ENCODE results near the gene ATP1B3.
"Not testable (repeated sequence)": the region's sequence is repeated elsewhere in the genome, so short reads cannot be mapped to it uniquely, and the experiment has no call there.

The ATP1B3 gene

DNA sequence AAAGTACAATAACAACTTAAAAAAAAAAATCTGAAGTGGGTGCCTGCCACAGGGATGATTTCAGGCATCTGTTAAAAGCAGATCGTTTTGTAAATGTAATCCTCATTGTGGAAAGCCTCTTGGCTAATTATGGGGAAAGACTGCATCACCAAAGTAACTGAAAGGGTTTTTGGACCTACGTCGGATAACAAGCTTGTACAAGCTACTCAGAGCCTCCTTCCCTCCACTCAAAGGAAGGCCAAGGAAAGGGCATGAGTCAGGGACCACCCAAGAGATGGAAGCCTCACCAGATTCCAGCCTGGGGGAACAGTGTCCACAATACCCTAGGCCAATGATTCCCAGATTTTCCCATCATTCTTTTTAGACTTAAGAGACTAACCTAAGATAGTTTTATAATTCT, 84.3 kb downstream of the ATP1B3 start:
- in situ Hi-C loops (cut with MboI; ENCODE audit: low sequenced_read_pairs, unreplicated experiment) = loop anchor here (25.0 kb wide), 1 partner anchor 327 kb away; no protein-coding TSS in a partner anchor
- DNase-seq (ENCODE audit: low spot score) = no peak

DNA sequence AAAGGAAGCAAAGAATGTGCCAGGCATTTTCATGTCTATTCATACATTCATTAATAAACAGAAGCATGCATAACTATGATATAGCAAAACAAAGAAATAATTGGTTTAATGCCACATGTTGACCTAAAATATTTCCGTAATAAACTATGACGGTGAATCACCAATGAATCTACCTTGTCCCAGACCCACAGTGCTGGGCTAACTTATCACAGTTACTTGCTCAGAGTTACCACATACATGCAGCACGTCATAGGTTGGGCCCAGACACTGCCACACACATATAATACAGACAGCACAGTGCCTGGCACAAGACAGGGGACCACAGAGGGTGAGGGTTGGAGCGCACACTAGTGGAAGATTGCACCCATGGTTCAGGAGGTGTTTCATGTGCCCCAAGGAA, 86.9 kb downstream of the ATP1B3 start:
- no peak for DNase-seq (ENCODE audit: low spot score)
- TF ChIP-seq, protein P1, sequence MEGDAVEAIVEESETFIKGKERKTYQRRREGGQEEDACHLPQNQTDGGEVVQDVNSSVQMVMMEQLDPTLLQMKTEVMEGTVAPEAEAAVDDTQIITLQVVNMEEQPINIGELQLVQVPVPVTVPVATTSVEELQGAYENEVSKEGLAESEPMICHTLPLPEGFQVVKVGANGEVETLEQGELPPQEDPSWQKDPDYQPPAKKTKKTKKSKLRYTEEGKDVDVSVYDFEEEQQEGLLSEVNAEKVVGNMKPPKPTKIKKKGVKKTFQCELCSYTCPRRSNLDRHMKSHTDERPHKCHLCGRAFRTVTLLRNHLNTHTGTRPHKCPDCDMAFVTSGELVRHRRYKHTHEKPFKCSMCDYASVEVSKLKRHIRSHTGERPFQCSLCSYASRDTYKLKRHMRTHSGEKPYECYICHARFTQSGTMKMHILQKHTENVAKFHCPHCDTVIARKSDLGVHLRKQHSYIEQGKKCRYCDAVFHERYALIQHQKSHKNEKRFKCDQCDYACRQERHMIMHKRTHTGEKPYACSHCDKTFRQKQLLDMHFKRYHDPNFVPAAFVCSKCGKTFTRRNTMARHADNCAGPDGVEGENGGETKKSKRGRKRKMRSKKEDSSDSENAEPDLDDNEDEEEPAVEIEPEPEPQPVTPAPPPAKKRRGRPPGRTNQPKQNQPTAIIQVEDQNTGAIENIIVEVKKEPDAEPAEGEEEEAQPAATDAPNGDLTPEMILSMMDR (IDR thresholded peaks at IDR 0.05; ENCODE audit: borderline replicate concordance, control extremely low read depth, extremely low read depth, insufficient read depth, missing control alignments) = no peak
- in situ Hi-C loops (cut with MboI; ENCODE audit: low sequenced_read_pairs, unreplicated experiment) = loop anchor here (25.0 kb wide), 1 partner anchor 324 kb away; no protein-coding TSS in a partner anchor

More for the DNA sequence above, 84.3 kb downstream of the ATP1B3 start:
- TF ChIP-seq, protein P1 (IDR thresholded peaks at IDR 0.05; ENCODE audit: borderline replicate concordance, control extremely low read depth, extremely low read depth, insufficient read depth, missing control alignments) = no peak

DNA sequence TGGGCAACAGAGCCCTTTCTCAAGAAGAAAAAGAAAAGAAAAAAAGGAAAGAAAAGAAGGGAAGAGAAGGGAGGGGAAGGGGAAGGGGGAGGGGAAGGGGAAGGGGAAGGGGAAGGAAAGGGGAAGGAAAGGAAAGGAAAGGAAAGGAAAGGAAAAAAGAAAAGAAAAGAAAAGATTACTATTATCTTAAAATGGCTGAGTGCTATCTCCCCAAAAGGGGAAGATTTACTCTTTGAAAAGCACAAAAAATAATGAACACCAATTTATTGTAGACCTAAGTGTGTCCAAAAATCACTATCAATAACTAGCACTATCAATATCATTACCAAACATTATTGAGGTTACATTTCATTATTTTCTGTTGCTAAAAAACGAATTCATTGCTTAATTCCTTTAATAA, 89.0 kb downstream of the ATP1B3 start:
- TF ChIP-seq, protein P1 (IDR thresholded peaks at IDR 0.05; ENCODE audit: borderline replicate concordance, control extremely low read depth, extremely low read depth, insufficient read depth, missing control alignments) = no peak
- in situ Hi-C loops (cut with MboI; ENCODE audit: low sequenced_read_pairs, unreplicated experiment) = loop anchor here (25.0 kb wide), 1 partner anchor 322 kb away; no protein-coding TSS in a partner anchor
- DNase-seq (ENCODE audit: low spot score) = no peak

DNA sequence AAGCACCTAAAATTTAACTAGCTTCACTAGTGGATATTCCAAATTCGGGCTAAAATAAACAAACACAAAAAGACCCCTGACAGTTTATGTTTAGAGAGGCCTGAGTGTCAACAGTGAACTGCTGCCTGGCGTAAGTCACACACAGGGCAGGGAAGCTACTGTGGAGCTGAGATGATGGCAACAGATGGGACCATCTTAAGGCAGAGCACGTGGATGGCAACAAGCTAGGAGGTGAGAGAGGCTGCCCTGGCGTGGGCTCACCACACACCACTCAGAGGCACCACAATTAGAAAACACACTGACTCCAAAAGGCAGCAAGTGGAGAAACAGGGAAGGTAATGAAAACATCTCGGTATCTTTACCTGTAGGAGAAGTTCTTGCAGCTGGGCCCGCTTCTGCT, 93.3 kb downstream of the ATP1B3 start:
- TF ChIP-seq, protein P1 (IDR thresholded peaks at IDR 0.05; ENCODE audit: borderline replicate concordance, control extremely low read depth, extremely low read depth, insufficient read depth, missing control alignments) = no peak
- no peak for DNase-seq (ENCODE audit: low spot score)
- in situ Hi-C loops (cut with MboI; ENCODE audit: low sequenced_read_pairs, unreplicated experiment) = loop anchor here (25.0 kb wide), 1 partner anchor 318 kb away; no protein-coding TSS in a partner anchor

DNA sequence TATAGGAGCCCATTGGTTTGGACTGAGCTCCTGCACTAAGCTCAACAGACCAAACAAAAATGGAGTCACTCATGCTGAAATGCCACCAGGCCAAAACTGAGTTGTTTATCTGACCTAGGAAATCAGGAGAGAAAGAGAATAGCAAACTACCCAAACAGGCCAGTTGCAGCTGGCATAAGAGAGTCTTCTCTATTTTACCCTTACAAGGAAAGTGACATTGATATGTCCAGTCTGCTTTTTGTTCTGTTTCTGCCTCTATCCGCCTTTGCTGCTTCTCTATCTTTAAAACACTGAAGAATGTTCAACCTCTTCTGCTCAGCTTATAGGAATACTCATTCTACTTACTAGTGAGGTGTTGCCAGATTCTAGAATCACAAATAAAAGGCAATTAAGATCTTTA, 95.1 kb downstream of the ATP1B3 start:
- in situ Hi-C loops (cut with MboI; ENCODE audit: low sequenced_read_pairs, unreplicated experiment) = loop anchor here (25.0 kb wide), 1 partner anchor 316 kb away; no protein-coding TSS in a partner anchor
- TF ChIP-seq, protein P1 (IDR thresholded peaks at IDR 0.05; ENCODE audit: borderline replicate concordance, control extremely low read depth, extremely low read depth, insufficient read depth, missing control alignments) = no peak
- DNase-seq (ENCODE audit: low spot score) = no peak

DNA sequence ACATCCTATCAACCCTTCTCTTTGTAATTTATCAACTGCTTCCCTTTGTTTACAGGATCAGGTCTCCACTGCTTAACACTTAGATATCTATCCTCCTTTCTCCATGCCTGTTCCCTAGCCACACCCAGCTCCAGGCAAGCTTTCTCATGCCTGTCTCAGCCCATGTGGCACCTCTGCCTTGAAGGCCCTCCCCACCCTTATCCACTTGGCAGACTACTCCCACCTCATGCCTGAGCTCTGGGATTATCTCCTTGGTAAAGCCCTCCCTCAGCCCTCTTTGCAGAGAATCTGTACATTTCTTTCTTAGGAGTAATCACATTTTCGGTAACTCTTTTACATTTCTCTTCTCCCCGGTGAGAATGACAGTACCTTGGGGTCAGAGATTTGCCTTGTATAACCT, 96.0 kb downstream of the ATP1B3 start:
- TF ChIP-seq, protein P1 (IDR thresholded peaks at IDR 0.05; ENCODE audit: borderline replicate concordance, control extremely low read depth, extremely low read depth, insufficient read depth, missing control alignments) = no peak
- in situ Hi-C loops (cut with MboI; ENCODE audit: low sequenced_read_pairs, unreplicated experiment) = loop anchor here (25.0 kb wide), 1 partner anchor 315 kb away; no protein-coding TSS in a partner anchor
- no peak for DNase-seq (ENCODE audit: low spot score)

DNA sequence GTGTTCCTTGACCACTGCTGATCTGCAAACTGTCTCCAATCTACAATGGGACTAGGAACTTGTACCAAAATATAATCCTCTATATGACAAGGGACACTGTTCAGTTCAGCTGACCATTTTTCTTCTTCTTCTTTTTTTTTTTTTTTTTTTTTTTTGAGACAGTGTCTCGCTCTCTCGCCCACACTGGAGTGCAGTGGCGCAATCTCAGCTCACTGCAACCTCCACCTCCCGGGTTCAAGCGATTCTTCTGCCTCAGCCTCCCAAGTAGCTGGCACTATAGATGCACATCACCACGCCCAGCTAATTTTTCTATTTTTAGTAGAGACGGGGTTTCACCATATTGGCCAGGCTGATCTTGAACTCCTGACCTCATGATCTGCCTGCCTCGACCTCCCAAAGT, 98.3 kb downstream of the ATP1B3 start:
- in situ Hi-C loops (cut with MboI; ENCODE audit: low sequenced_read_pairs, unreplicated experiment) = loop anchor here (25.0 kb wide), 1 partner anchor 313 kb away; no protein-coding TSS in a partner anchor
- not testable (repeated sequence) for DNase-seq (ENCODE audit: low spot score)
